Pulmonary artery endothelial cell (primary cell): ENCODE measurements around the gene DNAH10. TPM values are rescaled to one million over a fixed set of nuclear protein-coding genes. Genes with fewer than 3 reads are reported as not detected.

Experiments used
- DNase-seq: peaks from one replicate; pipeline ENCODE4 v3.0.0-alpha.2; 2011; ENCODE audit warnings: low read depth, low spot score
- total RNA-seq: library from RNA; depleted of rRNA; stranded (reverse); fragments of >200 nt; gene quantifications from 2 replicates; pipeline ENCODE4 v1.2.3, GENCODE V29; 2014

DNAH10 gene
- total RNA-seq, 1 donor from 2014 or later: under 0.01 TPM

DNA sequence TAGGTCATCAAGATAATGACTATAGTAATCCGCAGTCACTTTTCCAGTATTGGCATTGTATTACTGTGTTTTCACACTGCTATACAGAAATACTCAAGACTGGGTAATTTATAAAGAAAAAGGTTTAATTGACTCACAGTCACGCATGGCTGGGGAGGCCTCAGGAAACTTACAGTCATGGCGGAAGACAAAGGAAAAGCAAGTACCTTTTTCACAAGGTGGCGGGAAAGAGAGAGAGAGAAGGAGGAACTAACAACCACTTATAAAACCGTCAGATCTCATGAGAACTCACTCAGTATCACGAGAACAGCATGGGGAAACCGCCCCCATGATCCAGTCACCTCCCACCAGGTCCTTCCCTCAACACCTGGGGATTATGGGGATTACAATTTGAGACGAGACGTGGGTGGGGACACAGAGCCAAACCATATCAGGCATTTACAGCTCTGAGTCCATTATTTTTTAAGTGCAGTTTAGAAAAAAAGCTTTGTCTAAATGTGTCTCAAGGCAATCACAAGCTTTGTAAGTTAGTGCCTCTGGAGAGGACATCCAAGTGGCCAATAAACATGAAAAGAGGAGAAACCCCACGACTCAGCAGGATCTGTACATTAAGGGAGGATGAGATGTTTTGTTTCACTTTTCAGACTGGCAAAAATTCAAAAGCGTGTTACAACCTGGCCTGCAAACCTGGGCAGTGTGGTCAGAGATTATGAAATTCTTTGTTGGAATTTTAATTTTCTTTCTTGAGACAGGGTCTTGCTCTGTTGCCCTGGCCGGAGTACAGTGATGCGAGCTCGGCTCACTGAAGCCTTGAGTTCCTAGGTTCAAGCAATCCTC lies 82.0 kb downstream of the DNAH10 start:
- no peak for DNase-seq

DNA sequence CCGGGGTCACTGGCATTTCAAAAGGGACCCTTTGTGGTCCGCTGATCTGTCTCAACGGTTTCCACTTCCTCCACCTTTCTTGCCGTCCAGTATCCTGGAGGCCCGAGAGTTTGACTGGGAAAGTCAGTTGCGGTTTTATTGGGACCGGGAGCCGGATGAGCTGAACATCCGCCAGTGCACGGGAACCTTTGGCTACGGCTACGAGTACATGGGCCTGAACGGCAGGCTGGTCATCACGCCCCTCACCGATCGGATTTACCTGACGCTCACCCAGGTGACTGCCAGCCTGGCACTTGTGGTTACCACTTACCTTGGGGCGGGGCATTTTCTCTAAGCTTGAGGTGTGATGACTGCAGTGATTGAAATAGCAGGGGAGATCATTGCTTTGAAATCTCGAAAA lies 83.8 kb downstream of the DNAH10 start:
- no peak for DNase-seq

DNA sequence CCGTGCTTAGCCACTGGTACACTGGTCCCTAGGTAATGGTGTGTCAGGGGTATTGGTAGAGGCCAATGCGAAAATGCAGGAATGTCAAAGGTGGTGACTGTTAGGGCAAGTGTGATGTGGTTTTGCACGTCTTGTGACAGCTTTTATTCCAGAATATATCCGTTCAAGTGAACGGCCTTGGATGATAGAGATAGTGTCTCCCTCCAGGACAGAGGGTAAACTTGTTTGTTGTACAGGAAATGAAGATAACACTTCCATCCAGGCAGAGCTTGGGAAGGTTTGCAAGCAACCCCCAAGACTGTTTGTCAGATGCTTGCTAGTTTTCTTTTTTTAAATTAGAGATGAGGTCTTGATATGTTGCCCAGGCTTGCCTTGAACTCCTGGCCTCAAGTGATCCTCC lies 84.2 kb downstream of the DNAH10 start:
- DNase-seq: no peak

DNA sequence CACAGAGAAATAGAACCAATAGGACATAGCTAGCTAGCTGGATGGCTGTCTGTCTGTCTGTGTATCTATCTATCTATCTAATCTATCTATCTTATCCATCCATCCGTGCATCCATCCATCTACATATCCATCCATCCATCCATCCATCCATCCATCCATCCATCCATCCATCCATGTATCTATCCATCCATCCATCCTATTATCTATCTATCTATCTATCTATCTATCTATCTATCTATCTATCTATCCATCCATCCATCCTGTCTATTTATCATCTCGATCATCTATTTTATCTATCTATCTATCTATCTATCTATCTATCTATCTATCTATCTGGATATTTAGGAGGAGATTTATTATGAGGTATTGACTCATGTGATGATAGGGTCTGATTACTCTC lies 84.9 kb downstream of the DNAH10 start:
- no peak for DNase-seq

DNA sequence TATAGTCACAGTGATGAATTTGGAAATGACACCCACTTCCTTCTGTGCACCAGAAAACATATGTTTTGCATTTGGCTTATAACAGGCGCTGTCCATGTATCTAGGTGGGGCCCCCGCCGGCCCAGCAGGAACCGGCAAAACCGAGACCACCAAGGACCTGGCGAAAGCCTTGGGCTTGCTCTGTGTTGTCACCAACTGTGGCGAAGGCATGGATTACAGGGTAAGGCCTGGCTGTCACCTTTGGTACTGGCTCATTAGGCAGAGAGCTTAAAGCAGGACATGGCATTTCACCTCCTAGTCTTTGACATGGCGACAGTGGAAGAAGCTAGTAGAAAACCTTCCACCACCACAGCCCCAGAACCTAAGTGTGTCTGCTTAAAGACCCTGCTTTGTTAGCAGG lies 85.8 kb downstream of the DNAH10 start:
- DNase-seq: no peak

DNA sequence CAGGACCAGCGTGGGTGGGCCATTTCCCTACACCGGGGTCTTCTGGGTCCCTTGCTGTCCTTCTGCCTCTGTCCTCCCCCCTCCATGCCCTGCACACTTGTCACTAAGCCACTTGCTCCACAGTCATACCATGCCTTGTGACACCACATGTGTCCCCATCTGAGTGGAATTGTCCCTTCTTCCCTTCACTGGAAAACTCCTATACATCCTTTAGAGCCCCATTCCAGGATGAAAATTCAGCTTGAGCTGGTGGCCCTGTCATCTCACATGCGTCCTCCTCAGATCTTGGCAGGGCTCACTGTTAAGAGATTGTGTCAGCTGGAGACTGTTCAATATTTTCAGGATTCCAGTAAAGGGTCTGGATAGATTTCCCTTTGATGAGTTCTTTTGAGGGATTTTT lies 87.4 kb downstream of the DNAH10 start:
- DNase-seq: no peak

DNA sequence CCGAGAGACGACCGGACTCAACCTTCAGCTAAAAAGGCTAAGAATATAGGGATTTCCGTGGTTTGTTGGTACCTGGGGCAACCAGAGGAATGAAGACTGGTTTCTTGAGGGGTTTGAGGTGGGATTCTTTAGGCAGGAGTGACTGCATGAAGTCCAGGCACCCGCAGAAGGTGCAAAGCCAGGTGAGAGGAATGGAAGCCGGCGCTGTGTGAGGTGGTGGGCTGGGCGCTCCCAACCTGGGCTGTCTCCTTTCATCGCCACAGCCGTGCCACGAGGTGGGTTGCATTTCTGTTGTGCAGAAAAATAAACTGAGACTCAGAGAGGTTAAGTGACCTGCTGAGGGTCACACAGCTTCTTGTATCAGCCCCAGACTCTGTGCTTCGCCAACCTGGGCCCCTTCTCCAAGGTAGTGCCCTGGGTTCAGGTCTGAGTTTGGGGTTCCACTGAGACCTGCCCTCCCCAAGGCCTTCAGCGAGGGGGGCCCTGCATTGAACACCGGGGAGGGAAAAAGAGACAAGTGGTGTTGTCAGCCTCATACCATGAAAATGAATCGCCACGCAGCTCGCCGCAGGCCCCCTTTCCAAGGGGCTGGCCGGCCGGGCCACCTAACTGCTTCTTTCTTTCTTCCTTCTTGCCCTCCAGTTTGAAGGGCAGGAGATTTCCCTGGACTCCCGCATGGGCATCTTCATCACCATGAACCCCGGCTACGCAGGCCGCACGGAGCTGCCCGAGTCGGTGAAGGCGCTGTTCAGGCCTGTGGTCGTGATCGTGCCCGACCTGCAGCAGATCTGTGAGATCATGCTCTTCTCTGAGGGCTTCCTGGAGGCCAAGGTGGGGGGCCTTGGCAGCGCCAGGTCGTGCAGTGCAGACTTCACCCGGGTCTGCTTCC lies 88.4 kb downstream of the DNAH10 start:
- no peak for DNase-seq

DNA sequence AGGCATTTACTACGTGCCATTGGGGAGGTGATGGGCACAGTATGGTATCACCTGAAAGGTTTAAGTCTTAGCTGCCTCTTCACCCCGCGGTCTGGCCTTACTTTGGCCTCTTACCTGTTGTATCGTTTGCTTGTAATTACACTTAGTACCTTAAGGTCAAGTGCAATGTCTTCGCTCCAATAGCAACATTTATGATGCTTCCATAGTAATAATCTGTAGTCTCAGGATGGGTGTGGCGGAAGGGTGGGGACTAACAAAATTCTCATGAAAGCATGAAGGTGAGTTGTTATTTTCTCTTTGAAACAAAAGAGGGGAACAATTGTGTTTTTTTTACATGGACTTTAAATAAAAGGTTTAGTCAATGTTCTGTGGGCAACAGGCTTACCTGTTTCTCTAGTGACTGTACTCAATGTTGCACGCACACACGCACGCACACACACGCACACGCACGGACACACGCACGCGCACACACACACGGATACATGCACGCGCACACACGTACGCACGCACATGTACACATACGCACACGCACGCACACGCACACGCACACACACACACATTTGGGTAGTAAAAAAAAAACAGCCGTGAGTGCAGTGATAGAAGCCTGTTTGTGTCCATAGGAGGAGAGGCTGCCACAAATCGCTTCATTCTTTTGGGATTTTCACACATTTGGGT lies 91.4 kb downstream of the DNAH10 start:
- DNase-seq: no peak

DNA sequence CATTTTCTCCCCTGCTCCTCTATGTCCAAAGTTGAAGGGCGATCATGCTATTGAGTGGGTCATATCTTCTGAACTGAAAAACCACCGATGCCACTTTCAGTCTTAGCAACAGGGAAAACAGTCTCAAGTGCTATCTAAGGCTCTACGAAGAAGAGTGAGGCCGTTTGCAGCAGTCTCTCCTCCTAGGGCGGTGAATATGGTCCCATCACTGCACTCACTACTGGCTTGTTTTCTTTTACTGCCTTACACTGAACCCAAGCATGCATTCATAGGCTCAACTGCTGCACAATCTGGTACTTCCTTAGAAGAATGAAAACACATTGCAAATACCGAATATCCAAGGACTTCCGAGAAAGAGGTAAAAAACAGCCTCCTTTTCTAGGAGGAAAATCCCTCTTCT lies 92.1 kb downstream of the DNAH10 start:
- no peak for DNase-seq

DNA sequence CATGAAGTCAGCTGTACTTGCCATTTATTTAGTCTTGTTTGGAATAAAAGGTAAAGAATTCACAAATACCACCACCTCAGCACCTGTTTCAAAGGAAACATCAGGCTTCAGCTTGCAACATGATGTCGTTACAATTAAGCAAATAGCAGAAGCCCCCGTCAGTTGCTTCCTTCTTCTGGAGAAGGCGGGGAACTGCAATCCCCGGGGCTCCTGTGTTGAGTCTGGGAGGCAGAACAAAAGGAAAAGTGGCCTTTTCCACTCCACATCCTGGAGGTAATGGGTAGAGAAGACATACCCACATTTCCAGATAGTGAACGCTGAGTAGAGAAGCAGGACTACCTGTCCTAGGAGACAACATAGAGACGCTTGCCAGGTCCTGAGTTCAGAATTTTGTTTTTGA lies 92.8 kb downstream of the DNAH10 start:
- DNase-seq: no peak

DNA sequence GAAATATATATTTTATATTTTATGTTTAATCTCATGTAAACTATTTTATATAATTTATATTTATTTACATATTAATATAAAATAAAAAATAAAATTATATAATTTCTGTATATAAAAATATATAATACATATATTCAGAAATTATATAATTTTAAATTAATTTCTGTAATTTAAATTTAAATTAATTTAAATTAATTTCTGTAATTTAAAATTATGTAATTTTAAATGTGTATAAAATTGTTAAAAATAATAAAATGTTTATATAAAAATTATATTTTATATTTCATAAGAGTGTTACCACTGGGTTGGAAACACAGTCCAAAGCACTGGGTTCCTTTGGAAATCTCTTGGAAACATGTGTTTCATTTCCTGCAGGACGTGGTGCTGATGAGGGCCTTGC lies 94.6 kb downstream of the DNAH10 start:
- no peak for DNase-seq

DNA sequence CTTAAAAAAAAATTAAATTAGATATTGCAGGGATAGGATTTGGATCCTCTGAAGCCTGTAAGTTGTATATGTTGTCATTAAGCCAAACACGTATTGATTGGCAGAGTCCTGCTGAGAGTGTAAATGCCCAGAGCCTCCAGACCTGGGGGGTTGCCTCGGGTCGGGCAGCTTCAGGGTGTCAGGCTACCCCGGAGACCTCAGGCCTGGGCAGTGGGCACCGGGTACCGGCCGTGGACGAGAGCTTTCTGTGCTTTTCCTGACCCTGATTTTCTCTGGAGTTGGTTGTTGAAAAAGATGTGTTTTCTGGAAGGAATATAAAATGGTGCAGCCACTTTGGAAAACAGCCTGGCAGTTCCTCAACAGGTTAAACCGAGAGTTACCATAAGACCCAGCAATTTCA lies 96.1 kb downstream of the DNAH10 start:
- DNase-seq: no peak

DNA sequence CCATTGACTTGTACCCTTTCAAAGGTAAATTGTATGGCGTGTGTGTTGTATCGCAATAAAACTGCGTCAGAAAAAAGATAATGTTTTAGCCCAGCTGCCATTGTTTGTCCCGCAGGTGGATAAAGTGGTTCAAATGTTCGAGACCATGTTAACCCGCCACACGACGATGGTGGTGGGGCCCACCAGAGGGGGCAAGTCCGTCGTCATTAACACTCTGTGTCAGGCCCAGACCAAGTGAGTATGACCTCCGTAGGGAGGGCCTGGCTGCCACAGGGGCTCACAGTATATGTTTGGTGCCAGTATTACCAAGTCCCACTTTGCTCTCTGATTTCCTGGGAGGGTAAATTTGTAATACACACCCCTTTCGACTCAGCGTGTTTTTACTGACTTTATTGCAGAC lies 96.9 kb downstream of the DNAH10 start:
- no peak for DNase-seq

DNA sequence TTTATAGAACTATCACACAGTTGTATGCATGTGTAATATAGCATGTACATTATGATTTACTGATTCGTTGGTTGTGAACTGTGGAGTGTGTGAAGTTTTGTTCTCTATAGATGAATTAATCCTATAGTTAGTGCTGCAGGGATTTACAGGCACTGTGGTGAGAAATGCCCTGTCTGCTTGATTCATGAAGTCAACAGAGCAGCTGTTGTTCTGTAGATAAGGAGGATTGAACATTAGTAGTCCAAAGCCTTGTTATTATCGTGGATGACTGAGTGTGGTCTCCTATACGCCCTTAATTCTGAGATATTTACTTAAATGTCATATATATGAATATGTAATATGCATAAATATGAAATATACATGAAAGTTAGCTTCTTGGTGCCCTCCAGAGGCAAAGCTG lies 98.3 kb downstream of the DNAH10 start:
- DNase-seq: no peak

DNA sequence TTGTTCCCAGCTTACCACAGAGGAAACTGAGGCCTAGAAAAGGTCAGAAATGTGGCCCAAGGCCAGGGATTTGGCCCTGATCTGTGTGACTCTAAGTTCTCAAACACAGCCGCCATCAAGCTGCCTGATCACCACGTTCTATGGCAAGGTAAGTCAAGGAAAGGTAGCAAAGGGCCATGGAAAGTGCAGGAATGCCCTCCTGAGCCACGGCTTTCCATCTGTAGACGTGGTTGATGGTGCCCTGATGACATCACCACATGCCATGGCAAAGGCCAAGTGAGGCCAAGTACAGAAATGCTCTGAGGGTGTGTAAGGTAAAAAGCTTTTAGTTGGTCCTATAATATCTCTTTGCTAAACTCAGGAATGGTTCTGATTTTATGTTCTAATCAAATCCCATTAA lies 99.3 kb downstream of the DNAH10 start:
- DNase-seq: no peak

DNA sequence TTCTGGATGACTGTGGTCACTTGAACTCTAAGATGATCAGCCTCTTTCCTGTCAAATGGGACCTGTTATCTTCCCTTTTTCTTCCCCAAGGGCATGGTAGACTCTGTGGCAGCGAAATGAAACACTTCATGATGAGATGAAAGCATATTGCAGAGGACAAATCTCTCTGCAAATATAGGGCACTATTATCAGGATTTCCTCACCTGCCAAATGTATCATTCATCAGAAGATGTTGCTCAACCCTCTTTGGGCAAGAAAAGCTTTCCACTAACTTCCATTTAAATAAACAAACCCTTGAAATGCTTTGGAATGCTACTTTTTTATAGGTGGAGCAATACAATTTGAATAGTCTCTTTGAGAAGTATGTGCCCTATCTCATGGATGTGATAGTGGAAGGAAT lies 105.0 kb downstream of the DNAH10 start:
- DNase-seq: no peak

DNA sequence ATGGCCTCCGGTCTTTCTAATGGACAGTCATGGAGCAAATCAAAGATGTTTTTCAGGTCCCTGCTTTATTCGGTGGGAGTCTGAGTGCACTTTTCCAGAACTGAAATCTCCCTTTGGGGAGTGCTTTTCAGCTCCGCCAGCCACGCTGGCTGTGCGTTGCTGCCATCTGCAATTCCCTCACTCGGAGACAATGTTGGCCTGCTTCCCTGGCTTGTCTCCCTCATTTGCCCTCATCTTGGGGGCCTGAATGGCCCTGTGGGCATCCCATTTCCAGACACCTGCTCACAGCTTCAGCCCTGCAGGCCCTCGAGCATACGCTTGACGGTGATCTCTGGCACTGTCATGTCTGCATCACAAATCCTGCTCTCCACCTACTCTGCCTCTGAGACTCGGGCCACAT lies 106.7 kb downstream of the DNAH10 start:
- DNase-seq: no peak

DNA sequence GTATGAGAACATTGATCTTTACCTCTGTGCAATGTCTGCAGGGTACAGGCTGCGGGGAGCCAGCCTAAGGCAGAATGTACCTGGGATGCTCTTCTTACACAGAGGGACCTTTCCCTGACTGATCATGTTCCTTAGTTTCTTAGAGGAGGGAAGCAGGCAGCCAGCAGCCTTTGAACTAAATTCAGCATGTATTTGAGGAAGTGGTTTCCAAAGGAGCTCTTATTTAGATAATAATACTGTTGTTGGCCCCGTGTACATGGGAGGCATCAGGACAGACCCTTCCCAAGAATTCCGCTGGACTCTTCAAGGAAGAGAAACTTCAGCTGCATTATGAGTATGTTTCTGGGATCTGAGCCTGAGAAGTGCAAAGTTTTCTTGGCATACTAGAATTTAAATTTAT lies 111.7 kb downstream of the DNAH10 start:
- DNase-seq: no peak

DNA sequence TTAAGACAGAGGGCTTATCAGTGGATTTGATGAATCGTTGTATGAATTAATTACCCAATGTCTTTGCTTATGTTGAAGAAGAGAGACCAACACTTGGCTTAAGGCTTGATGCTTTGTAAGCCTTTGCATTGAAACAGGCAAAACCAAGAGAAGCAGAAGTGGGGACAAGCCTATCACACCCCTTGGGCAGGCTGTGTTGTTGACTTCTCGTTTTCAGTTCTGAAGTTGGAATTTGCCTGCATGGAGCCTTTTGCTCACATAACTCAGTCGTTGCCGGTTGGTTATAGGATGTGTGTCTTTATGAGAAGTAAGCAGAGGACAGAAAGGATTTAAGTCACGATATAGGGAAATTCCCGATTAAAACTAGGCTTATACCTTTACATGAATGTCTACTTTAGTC lies 115.9 kb downstream of the DNAH10 start:
- DNase-seq: no peak

DNA sequence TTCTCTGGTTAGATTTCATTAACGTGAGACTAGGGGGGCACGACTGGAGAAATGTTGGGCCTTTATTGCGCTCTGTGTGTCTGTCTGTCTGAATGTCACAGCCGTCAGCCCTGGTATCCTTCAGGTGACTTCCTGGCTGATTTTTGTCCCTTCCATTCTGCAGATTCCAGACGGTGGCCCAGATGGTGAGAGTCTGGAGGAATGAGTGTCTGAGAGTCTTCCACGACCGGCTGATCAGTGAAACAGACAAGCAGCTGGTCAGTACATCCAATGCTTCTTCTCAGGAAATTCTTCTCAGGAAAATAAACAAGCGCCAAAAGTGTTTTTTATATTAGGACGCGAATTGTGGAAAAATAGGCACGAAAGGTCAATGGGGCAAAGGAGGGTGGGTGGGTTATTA lies 117.0 kb downstream of the DNAH10 start:
- no peak for DNase-seq

DNA sequence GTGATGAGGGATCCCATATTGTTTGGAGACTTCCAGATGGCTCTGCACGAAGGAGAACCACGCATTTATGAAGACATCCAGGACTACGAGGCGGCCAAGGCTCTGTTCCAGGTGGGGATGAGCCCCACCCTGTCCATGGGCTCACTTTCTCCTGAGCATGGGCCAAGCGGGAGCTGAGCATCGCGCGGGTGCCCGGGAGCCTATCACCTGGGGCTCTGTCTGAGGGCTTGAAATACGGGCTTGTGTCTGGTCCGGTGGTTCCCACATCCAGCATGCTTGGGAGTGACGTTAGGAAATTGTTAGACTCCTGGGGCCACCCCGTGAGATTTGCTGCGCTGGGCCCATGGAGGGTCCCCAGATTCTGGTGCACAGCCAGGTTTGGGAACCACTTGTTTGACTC lies 117.6 kb downstream of the DNAH10 start:
- DNase-seq: no peak

DNA sequence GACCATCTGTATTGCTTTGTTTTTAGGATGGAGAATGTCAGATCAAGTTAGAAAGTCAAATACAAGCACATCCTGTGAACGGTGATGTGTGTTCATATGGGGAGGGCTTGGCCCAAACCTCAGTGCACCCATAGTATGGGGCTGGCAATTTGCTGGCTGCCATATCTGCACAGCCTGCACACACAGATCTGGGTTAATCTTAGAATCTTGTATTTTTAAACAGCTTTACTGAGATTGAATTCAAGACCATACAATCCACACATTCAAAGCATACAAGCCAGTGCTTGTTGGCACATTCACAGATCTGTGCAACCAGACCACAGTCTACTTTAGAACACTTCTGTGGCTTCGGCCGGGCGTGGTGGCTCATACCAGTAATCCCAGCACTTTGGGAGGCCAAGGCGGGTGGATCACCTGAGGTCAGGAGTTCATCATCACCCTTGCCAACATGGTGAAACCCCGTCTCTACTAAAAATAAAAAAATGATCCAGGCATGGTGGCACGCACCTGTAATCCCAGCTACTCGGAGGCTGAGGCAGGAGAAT lies 120.1 kb downstream of the DNAH10 start:
- DNase-seq: no peak
